HG03469 (cell line): ENCODE results near the gene PIERCE2.
A peak's percentile ranks its signal among the peaks of the same experiment; 100 is the strongest.
"Not testable (repeated sequence)": the region's sequence is repeated elsewhere in the genome, so short reads cannot be mapped to it uniquely, and the experiment has no call there.

Experiments used
- ATAC-seq: cut with Tn5 transposase; IDR thresholded peaks from one replicate; pipeline ENCODE4 v1.9.1; 2021; ENCODE audit warnings: mild to moderate bottlenecking, moderate library complexity, moderate number of reproducible peaks; ENCODE audit not compliant: unreplicated experiment

PIERCE2 gene

GRCh38 chr15:55408012-55408928, at the start of gene PIERCE2, which contains the start of gene CCPG1:
Gene PIERCE2, plus strand, starts transcription at chr15:55408495. Its CDS starts 274 bp downstream, at chr15:55408769.
Gene CCPG1, minus strand, starts transcription at chr15:55408359. Its CDS starts 18,935 bp downstream, at chr15:55389424.
- peak; percentile 93 for ATAC-seq

- ATAC-seq = no peak
Measured at GRCh38 chr15:55360256-55360655, 48.0 kb upstream of the PIERCE2 start.

GRCh38 chr15:55361048-55361447, 47.2 kb upstream of the PIERCE2 start:
- ATAC-seq = no peak

GRCh38 chr15:55362641-55363040, 45.7 kb upstream of the PIERCE2 start:
- ATAC-seq = no peak

DNA sequence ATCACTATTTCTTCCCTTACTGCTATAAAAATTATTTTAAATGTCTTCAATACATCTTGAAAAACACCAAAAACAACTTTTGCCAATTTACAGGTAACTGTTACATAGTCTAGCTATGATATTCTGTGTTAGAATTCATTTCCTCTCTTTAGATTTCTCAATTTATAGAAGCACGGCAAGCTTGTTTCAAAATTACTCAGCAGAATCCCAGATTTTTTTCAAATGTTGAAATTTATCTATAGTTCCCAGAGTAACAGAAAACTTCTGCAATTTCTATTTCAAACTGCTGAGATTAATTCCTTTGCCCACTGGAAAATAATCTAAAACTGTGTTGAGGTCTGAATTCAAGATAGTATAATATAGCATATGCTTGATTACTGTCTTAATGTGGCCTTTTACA, 41.3 kb upstream of the PIERCE2 start:
- no peak for ATAC-seq

- no peak for ATAC-seq
Measured at GRCh38 chr15:55372701-55373440, 35.4 kb upstream of the PIERCE2 start.

DNA sequence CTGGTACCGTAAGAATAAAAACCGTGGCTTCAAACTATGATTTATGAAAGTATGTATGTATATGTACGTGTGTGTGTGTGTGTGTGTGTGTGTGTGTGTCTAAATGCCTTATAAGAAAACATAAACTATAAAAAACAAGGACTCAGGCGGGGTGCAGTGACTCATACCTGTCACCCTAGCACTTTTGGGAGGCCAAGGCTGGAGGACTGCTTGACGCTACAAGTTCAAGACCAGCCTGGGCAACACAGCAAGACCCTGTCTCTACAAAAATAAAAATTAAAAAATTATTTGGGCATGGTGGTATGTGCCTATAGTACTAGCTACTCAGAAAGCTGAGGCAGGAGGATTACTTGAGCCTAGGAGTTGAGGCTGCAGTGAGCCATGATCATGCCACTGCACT, 29.2 kb upstream of the PIERCE2 start:
- ATAC-seq = no peak

DNA sequence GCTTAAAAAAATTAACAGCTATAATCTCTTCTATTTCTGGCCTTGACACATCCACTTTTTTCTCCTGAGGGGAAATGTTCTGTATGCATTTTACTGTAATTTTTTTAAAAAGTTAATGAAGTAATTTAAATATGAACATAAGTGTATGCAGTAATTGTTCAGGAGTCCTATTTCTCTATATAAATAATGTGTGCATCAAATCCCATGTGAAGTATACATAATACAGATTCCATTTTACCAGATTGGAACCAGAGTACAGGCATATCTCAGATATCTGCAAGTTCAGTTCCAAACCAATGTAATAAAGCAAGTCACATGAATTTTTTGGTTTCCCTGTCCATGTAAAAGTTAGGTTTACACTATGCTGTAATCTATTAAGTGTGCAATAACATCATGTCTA, 26.7 kb upstream of the PIERCE2 start:
- ATAC-seq = no peak

GRCh38 chr15:55383687-55384086, 24.6 kb upstream of the PIERCE2 start:
- no peak for ATAC-seq

DNA sequence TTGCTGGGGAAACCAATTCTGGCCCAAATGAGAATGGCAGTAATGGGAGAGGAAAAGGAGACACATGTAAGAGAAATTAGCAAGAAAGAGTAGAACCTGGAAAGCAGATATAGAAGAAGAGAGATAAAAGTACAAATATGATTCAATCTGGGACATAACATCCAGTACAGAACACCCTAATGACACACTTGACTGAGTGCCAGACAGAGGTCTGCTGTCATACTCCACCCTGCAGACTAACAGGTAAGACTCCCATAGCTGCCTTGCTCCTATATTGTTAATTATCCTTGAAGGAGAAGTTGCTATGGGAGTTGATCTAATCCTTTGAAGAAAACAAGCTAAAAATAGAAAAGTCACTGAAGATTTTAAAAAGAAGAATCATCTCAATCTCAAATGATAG, 21.3 kb upstream of the PIERCE2 start:
- ATAC-seq = no peak

GRCh38 chr15:55389264-55389607, 19.1 kb upstream of the PIERCE2 start:
- no peak for ATAC-seq

DNA sequence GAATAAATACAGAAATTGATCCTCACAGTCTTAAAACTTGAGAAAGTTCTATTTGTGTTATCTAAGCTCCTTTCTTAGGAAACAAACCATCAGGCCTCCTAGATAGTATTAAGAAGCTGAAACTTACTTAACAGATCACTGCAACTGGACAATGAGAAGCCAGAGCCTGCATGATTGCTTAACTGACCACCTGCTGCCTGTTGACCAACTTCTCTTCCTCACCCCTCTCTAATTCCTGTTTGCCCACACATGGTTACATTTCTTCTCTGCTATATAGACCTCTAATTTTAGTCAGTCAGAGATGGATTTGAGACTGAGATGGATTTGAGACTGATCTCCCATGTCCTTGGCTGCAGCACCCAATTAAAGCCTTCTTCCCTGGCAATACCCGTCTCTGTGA, 13.6 kb upstream of the PIERCE2 start:
- ATAC-seq = no peak

DNA sequence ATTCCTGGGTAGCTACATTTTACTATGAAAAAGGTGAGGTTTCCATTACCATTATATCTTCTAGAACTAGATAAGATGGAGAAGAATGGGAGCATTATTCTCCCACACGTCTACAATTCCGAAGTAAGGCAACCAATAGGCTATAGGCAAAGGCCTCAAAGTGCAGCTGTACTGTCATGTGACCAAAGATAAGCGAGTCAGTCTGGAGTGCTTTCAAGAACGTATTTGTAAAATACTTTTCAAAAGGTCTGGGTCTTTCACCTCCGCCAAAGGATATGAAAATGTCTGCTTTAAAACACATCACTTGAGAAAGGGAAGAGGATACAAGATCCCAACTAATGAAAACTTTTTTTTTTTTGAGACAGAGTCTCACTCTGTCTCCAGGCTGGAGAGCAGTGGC, 10.1 kb upstream of the PIERCE2 start:
- ATAC-seq = no peak

DNA sequence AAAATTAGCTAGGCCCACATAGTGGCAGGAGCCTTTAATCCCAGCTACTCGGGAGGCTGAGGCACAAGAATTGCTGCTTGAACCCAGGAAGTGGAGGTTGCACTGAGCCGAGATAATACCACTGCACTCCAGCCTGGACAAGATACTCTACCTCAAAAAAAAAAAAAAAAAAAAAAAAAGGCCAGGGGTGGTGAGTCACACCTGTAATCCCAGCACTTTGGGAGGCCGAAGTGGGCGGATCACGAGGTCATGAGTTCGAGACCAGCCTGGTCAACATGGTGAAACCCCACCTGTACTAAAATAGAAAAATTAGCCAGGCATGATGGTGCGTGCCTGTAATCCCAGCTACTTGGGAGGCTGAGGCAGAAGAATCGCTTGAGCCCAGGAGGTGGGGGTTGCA, 8.2 kb upstream of the PIERCE2 start:
- ATAC-seq = not testable (repeated sequence)

- ATAC-seq = no peak
Measured at GRCh38 chr15:55401786-55402246, 6.5 kb upstream of the PIERCE2 start.

DNA sequence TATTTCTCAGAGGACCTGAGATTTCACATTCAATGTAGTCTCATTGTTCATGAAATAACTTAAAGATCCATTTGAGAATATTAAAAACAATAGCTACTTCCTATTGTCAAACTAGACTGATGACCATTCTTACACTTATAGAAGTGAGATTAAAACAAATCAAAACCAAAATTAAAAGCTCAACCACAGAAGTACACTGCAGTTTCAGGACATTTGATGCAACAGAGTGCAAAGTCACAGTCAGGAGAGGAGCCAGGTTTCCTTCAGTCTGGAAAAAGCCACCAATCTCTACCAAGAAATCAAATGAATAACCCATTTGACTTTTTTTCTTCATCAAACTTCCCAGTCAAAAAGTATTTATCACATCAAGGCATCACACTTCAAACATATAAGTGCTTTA, 5.6 kb upstream of the PIERCE2 start:
- no peak for ATAC-seq

GRCh38 chr15:55403531-55403930, 4.8 kb upstream of the PIERCE2 start:
- no peak for ATAC-seq

- peak; percentile 1 for ATAC-seq
Measured at GRCh38 chr15:55407498-55408011, 740 bp upstream of the PIERCE2 start.

GRCh38 chr15:55408976-55409375, 681 bp downstream of the PIERCE2 start:
- not testable (repeated sequence) for ATAC-seq

DNA sequence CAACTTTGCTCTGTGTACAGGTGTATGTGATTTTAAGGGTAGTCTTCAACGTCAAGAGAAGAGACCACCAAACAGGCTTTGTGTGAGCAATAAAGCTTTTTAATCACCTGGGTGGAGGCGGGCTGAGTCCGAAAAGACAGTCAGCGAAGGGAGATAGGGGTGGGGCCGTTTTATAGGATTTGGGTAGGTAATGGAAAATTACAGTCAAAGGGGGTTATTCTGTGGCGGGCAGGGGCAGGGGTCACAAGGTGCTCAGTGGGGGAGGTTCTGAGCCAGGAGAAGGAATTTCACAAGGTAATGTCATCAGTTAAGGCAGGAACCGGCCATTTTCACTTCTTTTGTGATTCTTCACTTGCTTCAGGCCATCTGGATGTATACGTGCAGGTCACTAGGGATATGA, 9.4 kb downstream of the PIERCE2 start:
- ATAC-seq = not testable (repeated sequence)

- ATAC-seq = no peak
Measured at GRCh38 chr15:55420171-55420866, 12.0 kb downstream of the PIERCE2 start.
